GM23338 (cell line): ENCODE results near the gene C15orf40. TPM values are rescaled to one million over a fixed set of nuclear protein-coding genes. Genes with fewer than 3 reads are reported as not detected.

Experiments
- ATAC-seq: fragments of 200-7000 bp; cut with Tn5 transposase; 3 replicates; pipeline ENCODE4 v1.9.1; 2020
- DNase-seq: peaks from one replicate; pipeline ENCODE4 v3.0.0-alpha.2; 2015; ENCODE audit warnings: low spot score
- H2AFZ ChIP-seq: fragments of 200-600 bp; sonication (generic); 2 replicates; pipeline ENCODE4 v1.8.0; 2016; ENCODE audit warnings: antibody characterized with exemption, mild to moderate bottlenecking, moderate library complexity
- H3F3A ChIP-seq: fragments of 200-600 bp; sonication (generic); replicated peaks from 2 replicates; pipeline ENCODE4 v1.8.0; 2017; ENCODE audit warnings: antibody characterized with exemption, mixed run types, low read depth
- H3K27ac ChIP-seq: fragments of 200-600 bp; sonication (generic); 2 replicates; pipeline ENCODE4 v1.6.1; 2016; ENCODE audit warnings: low read depth
- H3K27me3 ChIP-seq: fragments of 200-600 bp; sonication (generic); 2 replicates; pipeline ENCODE4 v1.8.0; 2016; ENCODE audit warnings: mild to moderate bottlenecking, mixed run types, moderate library complexity; ENCODE audit not compliant: insufficient read depth
- H3K36me3 ChIP-seq: fragments of 200-600 bp; sonication (generic); 2 replicates; pipeline ENCODE4 v1.8.0; 2016; ENCODE audit warnings: mild to moderate bottlenecking; ENCODE audit not compliant: insufficient read depth
- H3K4me1 ChIP-seq: fragments of 200-600 bp; sonication (generic); 2 replicates; pipeline ENCODE4 v1.8.0; 2016; ENCODE audit warnings: mild to moderate bottlenecking, moderate library complexity; ENCODE audit not compliant: insufficient read depth
- H3K4me2 ChIP-seq: fragments of 200-600 bp; sonication (generic); 2 replicates; pipeline ENCODE4 v1.7.1; 2017; ENCODE audit warnings: mixed run types
- H3K4me3 ChIP-seq: fragments of 200-600 bp; sonication (generic); 2 replicates; pipeline ENCODE4 v1.6.1; 2016; ENCODE audit warnings: mixed run types
- H3K79me2 ChIP-seq: fragments of 200-600 bp; sonication (generic); replicated peaks from 2 replicates; pipeline ENCODE4 v1.8.0; 2017; ENCODE audit warnings: mild to moderate bottlenecking; ENCODE audit not compliant: insufficient read depth
- H3K9me2 ChIP-seq: fragments of 200-600 bp; sonication (generic); 2 replicates; pipeline ENCODE4 v1.8.0; 2017; ENCODE audit not compliant: insufficient read depth
- H4K20me1 ChIP-seq: fragments of 200-600 bp; sonication (generic); replicated peaks from 2 replicates; pipeline ENCODE4 v1.8.0; 2017; ENCODE audit warnings: mild to moderate bottlenecking; ENCODE audit not compliant: insufficient read depth
- H3K27ac Mint-ChIP-seq: 2 replicates; pipeline ENCODE4 v1.8.0; 2020; ENCODE audit warnings: inconsistent platforms, mild to moderate bottlenecking, moderate library complexity, mixed read lengths
- H3K27me3 Mint-ChIP-seq: 3 replicates; pipeline ENCODE4 v1.8.0; 2022; ENCODE audit warnings: low read depth, mild to moderate bottlenecking, moderate library complexity, mixed read lengths, inconsistent platforms; ENCODE audit not compliant: insufficient read depth, poor library complexity
- H3K36me3 Mint-ChIP-seq: 3 replicates; pipeline ENCODE4 v1.8.0; 2021; ENCODE audit warnings: low read depth, mild to moderate bottlenecking, inconsistent platforms, moderate library complexity, mixed read lengths
- H3K4me1 Mint-ChIP-seq: 3 replicates; pipeline ENCODE4 v1.8.0; 2020; ENCODE audit warnings: mild to moderate bottlenecking, inconsistent platforms, mixed read lengths
- H3K4me3 Mint-ChIP-seq: 3 replicates; pipeline ENCODE4 v1.8.0; 2021; ENCODE audit warnings: moderate library complexity, mild to moderate bottlenecking, inconsistent platforms, mixed read lengths
- H3K9me3 Mint-ChIP-seq: 3 replicates; pipeline ENCODE4 v1.8.0; 2020; ENCODE audit warnings: moderate library complexity, mild to moderate bottlenecking, inconsistent platforms, mixed read lengths
- CREB1 ChIP-seq: fragments of 250-450 bp; sonication (Bioruptor Pico); IDR thresholded peaks from 2 replicates; pipeline ENCODE4 v1.5.0; 2020; ENCODE audit warnings: low read depth, mild to moderate bottlenecking, moderate library complexity
- CTCF ChIP-seq, 2 experiments: fragments of 200-600 bp in 1 of 2; sonication (generic) in 1 of 2; conservative IDR thresholded peaks; 2 replicates each; pipeline versions ENCODE4 v1.5.1 to v1.6.1; 2016 to 2017; ENCODE audit warnings: antibody characterized with exemption in 2 of 2, low read depth in 2 of 2, mild to moderate bottlenecking in 2 of 2, moderate library complexity in 1 of 2
- NANOG ChIP-seq: IDR thresholded peaks from 2 replicates; pipeline ENCODE4 v1.6.1; 2016; ENCODE audit warnings: antibody characterized with exemption, borderline replicate concordance
- STAT1 ChIP-seq: IDR thresholded peaks from one replicate; pipeline ENCODE4 v1.6.1; 2016; ENCODE audit warnings: antibody characterized with exemption; ENCODE audit not compliant: unreplicated experiment
- ZNF331 ChIP-seq: fragments of 250-450 bp; sonication (Bioruptor Pico); IDR thresholded peaks from 2 replicates; pipeline ENCODE4 v1.5.0; 2020; ENCODE audit warnings: low read depth, mild to moderate bottlenecking, moderate library complexity
- ZNF462 ChIP-seq: fragments of 250-450 bp; sonication (Bioruptor Pico); IDR thresholded peaks from 2 replicates; pipeline ENCODE4 v1.5.0; 2020; ENCODE audit warnings: mild to moderate bottlenecking, moderate library complexity
- polyA plus RNA-seq: library from polyadenylated mRNA; unstranded; fragments of >200 nt; fragmentation: Nextera tagmentation; extraction: Ambion mirVana; gene quantifications from 2 replicates; pipeline ENCODE4 v1.2.1, GENCODE V29; 2016
- total RNA-seq: library from RNA; depleted of rRNA; stranded (reverse); fragments of >200 nt; shearing (Covaris generic); gene quantifications from 2 replicates; pipeline ENCODE4 v1.2.3, GENCODE V29; 2014

The C15orf40 gene
- total and polyA plus RNA-seq, 2 experiments from 2014 or later: 7.3 to 26.3 TPM

DNA sequence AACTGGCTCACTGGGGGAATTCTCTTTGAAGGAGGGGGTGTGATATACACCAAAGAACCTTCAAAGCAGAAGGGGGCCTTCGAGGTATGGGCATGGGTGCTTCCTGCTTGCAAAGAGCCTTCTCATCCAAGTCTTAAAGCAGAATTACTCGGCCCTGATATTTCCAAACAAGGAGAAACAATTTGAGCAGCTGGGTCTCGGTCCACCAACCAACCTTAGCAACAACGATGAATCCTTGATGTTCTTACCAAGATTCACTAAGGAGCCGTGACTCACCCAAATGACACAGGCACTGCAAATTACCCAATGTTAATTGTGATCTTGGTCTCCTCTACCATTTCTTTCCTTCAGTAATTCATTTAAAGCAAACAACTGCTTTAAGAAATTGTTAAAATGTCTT lies 66.6 kb downstream of the C15orf40 start (continued):
- TF ChIP-seq ZNF462 (CRISPR knock-in tag): no peak
- no peak for TF ChIP-seq CTCF (conservative IDR thresholded peaks at IDR 0.05; ENCODE audit: low read depth in 2 of 2)
- no peak for TF ChIP-seq STAT1

GRCh38 chr15:82944056-82944455 lies 67.4 kb downstream of the C15orf40 start:
- Mint-ChIP-seq H3K36me3 (no peaks in the 10 kb centered on the region), H3K9me3 (no peaks in the 10 kb centered on the region), H3K4me1 (peaks cover 6% of the 10 kb centered on the region; the same call in 2 of the 3 replicates), H3K27me3 (peaks cover 2% of the 10 kb centered on the region), H3K4me3 (no peak overlapping the region), H3K27ac (no peak overlapping the region; the same call in 1 of the 2 replicates)
- TF ChIP-seq NANOG (no peak), STAT1 (no peak), CREB1 (no peak), ZNF331 (no peak), CTCF (conservative IDR thresholded peaks at IDR 0.05; ENCODE audit: low read depth in 2 of 2) (no peak)
- Histone ChIP-seq H3K27ac (no peak overlapping the region), H3K27me3 (no peaks in the 10 kb centered on the region), H3F3A (no peaks in the 10 kb centered on the region), H3K4me1 (peaks cover 8% of the 10 kb centered on the region; the same call in 1 of the 2 replicates), H3K36me3 (no peaks in the 10 kb centered on the region), H3K79me2 (no peaks in the 10 kb centered on the region; the same call in 1 of the 2 replicates), H2AFZ (no peak overlapping the region), H3K4me2 (no peak overlapping the region), H3K4me3 (no peak overlapping the region), H3K9me2 (no peaks in the 10 kb centered on the region), H4K20me1 (no peaks in the 10 kb centered on the region)
- DNase-seq (no peak), ATAC-seq (no peak)
